ENCODE results near the gene HS3ST5. TPM values are rescaled to one million over a fixed set of nuclear protein-coding genes. Genes with fewer than 3 reads are reported as not detected.

The HS3ST5 gene
- total RNA-seq, 1 donor from 2014 or later = 0.11 TPM

DNA sequence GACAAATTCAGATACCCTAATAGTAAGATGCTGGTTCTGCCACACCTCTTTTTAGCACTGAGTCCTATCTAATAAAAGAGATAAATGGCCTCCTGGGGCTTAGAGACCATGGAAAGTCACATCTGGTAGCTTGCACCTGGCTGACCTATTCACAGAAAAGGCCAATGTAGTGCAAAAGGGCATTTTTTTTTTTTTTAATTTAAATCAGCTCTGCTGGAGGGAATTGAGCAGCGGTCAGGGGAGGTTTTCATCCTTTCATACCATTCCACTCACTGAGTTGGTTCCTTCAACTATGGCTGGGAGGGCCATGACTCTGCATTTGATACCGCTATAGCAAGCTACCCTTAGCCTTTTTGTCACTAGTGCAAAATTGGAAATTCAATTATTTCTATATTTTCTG lies 20.1 kb upstream of the HS3ST5 start:
- H3K4me3 Mint-ChIP-seq (ENCODE audit: unreplicated experiment) = no peak overlapping the region
- H3K36me3 Mint-ChIP-seq (ENCODE audit: unreplicated experiment) = no peaks in the 10 kb centered on the region
- no peaks in the 10 kb centered on the region for H3K27me3 Mint-ChIP-seq (ENCODE audit: unreplicated experiment)
- DNase-seq (ENCODE audit: extremely low spot score, unreplicated experiment) = no peak
- TF ChIP-seq, protein P1, sequence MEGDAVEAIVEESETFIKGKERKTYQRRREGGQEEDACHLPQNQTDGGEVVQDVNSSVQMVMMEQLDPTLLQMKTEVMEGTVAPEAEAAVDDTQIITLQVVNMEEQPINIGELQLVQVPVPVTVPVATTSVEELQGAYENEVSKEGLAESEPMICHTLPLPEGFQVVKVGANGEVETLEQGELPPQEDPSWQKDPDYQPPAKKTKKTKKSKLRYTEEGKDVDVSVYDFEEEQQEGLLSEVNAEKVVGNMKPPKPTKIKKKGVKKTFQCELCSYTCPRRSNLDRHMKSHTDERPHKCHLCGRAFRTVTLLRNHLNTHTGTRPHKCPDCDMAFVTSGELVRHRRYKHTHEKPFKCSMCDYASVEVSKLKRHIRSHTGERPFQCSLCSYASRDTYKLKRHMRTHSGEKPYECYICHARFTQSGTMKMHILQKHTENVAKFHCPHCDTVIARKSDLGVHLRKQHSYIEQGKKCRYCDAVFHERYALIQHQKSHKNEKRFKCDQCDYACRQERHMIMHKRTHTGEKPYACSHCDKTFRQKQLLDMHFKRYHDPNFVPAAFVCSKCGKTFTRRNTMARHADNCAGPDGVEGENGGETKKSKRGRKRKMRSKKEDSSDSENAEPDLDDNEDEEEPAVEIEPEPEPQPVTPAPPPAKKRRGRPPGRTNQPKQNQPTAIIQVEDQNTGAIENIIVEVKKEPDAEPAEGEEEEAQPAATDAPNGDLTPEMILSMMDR (IDR thresholded peaks at IDR 0.05) = no peak
- H3K27ac Mint-ChIP-seq (ENCODE audit: unreplicated experiment) = no peak overlapping the region
- H3K4me1 Mint-ChIP-seq (ENCODE audit: unreplicated experiment) = peaks cover 15% of the 10 kb centered on the region
- no peaks in the 10 kb centered on the region for H3K9me3 Mint-ChIP-seq (ENCODE audit: unreplicated experiment)

DNA sequence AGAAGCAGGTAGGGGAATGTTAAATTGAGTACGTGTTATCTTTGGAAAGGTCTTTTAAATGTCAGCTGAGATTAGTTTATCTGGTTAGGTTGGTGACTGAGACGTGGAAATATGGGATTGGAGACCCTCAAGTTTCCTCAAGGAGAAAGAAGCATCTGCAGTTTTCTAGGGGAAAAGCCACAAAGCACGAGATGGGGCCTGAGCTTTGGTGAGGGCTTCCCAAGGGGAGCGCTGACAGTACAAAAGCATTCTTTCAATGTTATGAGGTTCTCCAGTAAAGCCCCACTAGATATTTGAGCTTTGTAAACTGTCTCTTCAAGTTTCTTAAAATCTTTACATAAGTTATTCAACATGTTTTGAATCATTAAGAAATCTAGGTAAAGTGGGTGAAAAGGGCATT lies 19.6 kb upstream of the HS3ST5 start:
- H3K27me3 Mint-ChIP-seq (ENCODE audit: unreplicated experiment) = no peaks in the 10 kb centered on the region
- no peak for DNase-seq (ENCODE audit: extremely low spot score, unreplicated experiment)
- TF ChIP-seq, protein P1 (IDR thresholded peaks at IDR 0.05) = no peak
- H3K9me3 Mint-ChIP-seq (ENCODE audit: unreplicated experiment) = no peaks in the 10 kb centered on the region
- H3K36me3 Mint-ChIP-seq (ENCODE audit: unreplicated experiment) = no peaks in the 10 kb centered on the region
- peaks cover 13% of the 10 kb centered on the region for H3K4me1 Mint-ChIP-seq (ENCODE audit: unreplicated experiment)
- H3K4me3 Mint-ChIP-seq (ENCODE audit: unreplicated experiment) = no peak overlapping the region
- no peak overlapping the region for H3K27ac Mint-ChIP-seq (ENCODE audit: unreplicated experiment)

DNA sequence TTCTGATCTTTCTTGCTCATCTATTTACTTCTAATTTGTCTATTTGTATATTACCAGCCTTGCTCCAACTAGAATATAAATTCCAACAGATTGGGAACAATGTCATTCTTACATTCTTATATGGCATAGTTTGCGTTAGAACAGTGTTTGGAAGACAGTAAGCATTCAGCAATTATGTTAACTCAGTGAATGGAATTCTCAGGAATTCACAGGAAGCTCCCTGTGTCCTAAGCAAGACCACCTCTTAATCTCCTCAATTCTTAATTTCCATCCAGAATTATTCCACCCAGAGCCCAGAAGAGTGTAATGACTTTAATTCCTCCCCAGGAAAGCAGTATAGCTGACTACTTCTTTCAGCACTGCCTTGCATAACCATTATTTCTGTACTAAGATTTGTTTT lies 18.2 kb upstream of the HS3ST5 start:
- H3K4me3 Mint-ChIP-seq (ENCODE audit: unreplicated experiment) = no peak overlapping the region
- no peaks in the 10 kb centered on the region for H3K27me3 Mint-ChIP-seq (ENCODE audit: unreplicated experiment)
- H3K27ac Mint-ChIP-seq (ENCODE audit: unreplicated experiment) = no peak overlapping the region
- no peaks in the 10 kb centered on the region for H3K36me3 Mint-ChIP-seq (ENCODE audit: unreplicated experiment)
- peaks cover 13% of the 10 kb centered on the region for H3K4me1 Mint-ChIP-seq (ENCODE audit: unreplicated experiment)
- no peak for DNase-seq (ENCODE audit: extremely low spot score, unreplicated experiment)
- TF ChIP-seq, protein P1 (IDR thresholded peaks at IDR 0.05) = no peak
- H3K9me3 Mint-ChIP-seq (ENCODE audit: unreplicated experiment) = no peaks in the 10 kb centered on the region

DNA sequence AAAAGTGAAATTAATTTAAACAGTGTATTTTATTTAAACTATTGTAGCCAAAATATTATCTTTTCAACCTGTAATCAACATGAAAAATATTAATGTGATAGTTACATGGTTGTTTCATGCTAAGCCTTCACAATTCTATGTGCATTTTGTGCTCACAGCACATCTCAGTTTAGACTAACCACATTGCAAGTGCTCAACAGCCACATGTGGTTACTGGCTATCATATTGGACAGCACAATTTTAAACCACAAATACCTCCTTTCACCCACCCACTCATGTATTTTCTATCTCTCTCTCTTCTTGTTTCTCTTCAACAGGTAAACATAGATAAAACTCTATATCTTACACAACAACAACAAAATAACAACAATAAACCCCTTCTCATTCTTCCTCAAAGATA lies 12.5 kb upstream of the HS3ST5 start:
- H3K4me3 Mint-ChIP-seq (ENCODE audit: unreplicated experiment) = no peak overlapping the region
- H3K4me1 Mint-ChIP-seq (ENCODE audit: unreplicated experiment) = no peaks in the 10 kb centered on the region
- TF ChIP-seq, protein P1 (IDR thresholded peaks at IDR 0.05) = no peak
- no peak for DNase-seq (ENCODE audit: extremely low spot score, unreplicated experiment)
- no peaks in the 10 kb centered on the region for H3K36me3 Mint-ChIP-seq (ENCODE audit: unreplicated experiment)
- no peaks in the 10 kb centered on the region for H3K9me3 Mint-ChIP-seq (ENCODE audit: unreplicated experiment)
- H3K27ac Mint-ChIP-seq (ENCODE audit: unreplicated experiment) = no peak overlapping the region
- no peaks in the 10 kb centered on the region for H3K27me3 Mint-ChIP-seq (ENCODE audit: unreplicated experiment)

DNA sequence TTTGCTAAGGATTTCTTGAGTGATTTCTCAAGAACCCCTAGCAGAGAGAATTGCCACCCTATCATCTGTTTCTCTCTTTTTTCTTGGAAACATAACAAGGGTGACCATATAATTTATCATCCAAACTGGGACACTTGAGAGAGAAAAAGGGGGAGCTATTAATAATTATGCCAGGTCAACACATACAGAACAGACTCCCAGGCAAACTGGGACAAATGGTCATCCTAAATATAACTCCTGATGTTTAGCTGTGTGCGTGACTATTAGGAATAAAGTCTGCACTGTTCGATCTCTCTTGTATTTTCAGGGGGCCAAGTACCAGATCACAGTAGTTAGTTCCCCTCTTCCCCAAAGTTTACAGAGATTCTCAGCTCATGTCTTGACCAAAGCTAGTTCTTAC lies 11.7 kb upstream of the HS3ST5 start:
- Mint-ChIP-seq H3K27ac (ENCODE audit: unreplicated experiment) (no peak overlapping the region), H3K36me3 (ENCODE audit: unreplicated experiment) (no peaks in the 10 kb centered on the region)

More for the DNA sequence above, 11.7 kb upstream of the HS3ST5 start:
- no peak overlapping the region for H3K4me3 Mint-ChIP-seq (ENCODE audit: unreplicated experiment)
- no peak for DNase-seq (ENCODE audit: extremely low spot score, unreplicated experiment)
- no peaks in the 10 kb centered on the region for H3K4me1 Mint-ChIP-seq (ENCODE audit: unreplicated experiment)
- H3K9me3 Mint-ChIP-seq (ENCODE audit: unreplicated experiment) = no peaks in the 10 kb centered on the region
- no peaks in the 10 kb centered on the region for H3K27me3 Mint-ChIP-seq (ENCODE audit: unreplicated experiment)
- TF ChIP-seq, protein P1 (IDR thresholded peaks at IDR 0.05) = no peak

All from osteocyte (in vitro differentiated cells).